LHCN-M2 (cell line): ENCODE data around the gene ZNF282. TPM values are rescaled to one million over a fixed set of nuclear protein-coding genes. Genes with fewer than 3 reads are reported as not detected.
"Not testable (repeated sequence)": the region's sequence is repeated elsewhere in the genome, so short reads cannot be mapped to it uniquely, and the experiment has no call there.

Experiments used
- DNase-seq: peaks from one replicate; pipeline ENCODE4 v3.0.0-alpha.2; 2012; ENCODE audit warnings: low read depth
- total RNA-seq: library from RNA; depleted of rRNA; stranded (reverse); fragments of >200 nt; gene quantifications from 2 replicates; pipeline ENCODE4 v1.2.3, GENCODE V29; 2014; rRNA removed

Gene ZNF282
- total RNA-seq, 1 experiment from 2014 or later, result 23.0 TPM

GRCh38 chr7:149255174-149255573 is 59.8 kb downstream of the ZNF282 start:
- DNase-seq, result no peak

- DNase-seq, result no peak
Observed at GRCh38 chr7:149256568-149256967, 61.2 kb downstream of the ZNF282 start.

- DNase-seq, result peak; percentile 36
Observed at GRCh38 chr7:149257146-149257545, 61.8 kb downstream of the ZNF282 start.

GRCh38 chr7:149261316-149261828 is 66.0 kb downstream of the ZNF282 start:
- DNase-seq, result peak; percentile 67

GRCh38 chr7:149261829-149262617 is 66.7 kb downstream of the ZNF282 start, which contains the start of gene ZNF783:
Gene ZNF783, plus strand, starts transcription at chr7:149262196. Its CDS starts 138 bp downstream, at chr7:149262334.
- peak; percentile 92 for DNase-seq

GRCh38 chr7:149266451-149266850 is 71.1 kb downstream of the ZNF282 start:
- DNase-seq, result no peak

- no peak for DNase-seq
Observed at GRCh38 chr7:149267733-149268132, 72.4 kb downstream of the ZNF282 start.

- not testable (repeated sequence) for DNase-seq
Observed at GRCh38 chr7:149274424-149274823, 79.1 kb downstream of the ZNF282 start.

Other genes starting within 250 kb of the ZNF282 start
- 304 and 320 TPM in 2 replicates for gene PDIA4, start 167.0 kb upstream of the ZNF282 start, total RNA-seq
- gene ZNF786, start 104.8 kb upstream of the ZNF282 start, total RNA-seq, result 6.3 TPM in 2 replicates
- 4.4 and 6.3 TPM in 2 replicates for gene ZNF425, start 69.2 kb upstream of the ZNF282 start, total RNA-seq
- gene ZNF398, start 48.1 kb upstream of the ZNF282 start, total RNA-seq, result 14.9 and 17.1 TPM in 2 replicates
- gene ZNF212, start 44.1 kb downstream of the ZNF282 start, total RNA-seq, result 6.6 and 7.9 TPM in 2 replicates
- gene ZNF783, start 66.7 kb downstream of the ZNF282 start, total RNA-seq, result 16.6 and 17.6 TPM in 2 replicates